ENCODE measurements around the gene S100A8. TPM values are rescaled to one million over a fixed set of nuclear protein-coding genes. Genes with fewer than 3 reads are reported as not detected.
"Not testable (repeated sequence)": the region's sequence is repeated elsewhere in the genome, so short reads cannot be mapped to it uniquely, and the experiment has no call there.

Gene S100A8
- polyA plus RNA-seq, 12 donors, result 6.5 to 52.7 (median 11.1) TPM; not detected in 2

DNA sequence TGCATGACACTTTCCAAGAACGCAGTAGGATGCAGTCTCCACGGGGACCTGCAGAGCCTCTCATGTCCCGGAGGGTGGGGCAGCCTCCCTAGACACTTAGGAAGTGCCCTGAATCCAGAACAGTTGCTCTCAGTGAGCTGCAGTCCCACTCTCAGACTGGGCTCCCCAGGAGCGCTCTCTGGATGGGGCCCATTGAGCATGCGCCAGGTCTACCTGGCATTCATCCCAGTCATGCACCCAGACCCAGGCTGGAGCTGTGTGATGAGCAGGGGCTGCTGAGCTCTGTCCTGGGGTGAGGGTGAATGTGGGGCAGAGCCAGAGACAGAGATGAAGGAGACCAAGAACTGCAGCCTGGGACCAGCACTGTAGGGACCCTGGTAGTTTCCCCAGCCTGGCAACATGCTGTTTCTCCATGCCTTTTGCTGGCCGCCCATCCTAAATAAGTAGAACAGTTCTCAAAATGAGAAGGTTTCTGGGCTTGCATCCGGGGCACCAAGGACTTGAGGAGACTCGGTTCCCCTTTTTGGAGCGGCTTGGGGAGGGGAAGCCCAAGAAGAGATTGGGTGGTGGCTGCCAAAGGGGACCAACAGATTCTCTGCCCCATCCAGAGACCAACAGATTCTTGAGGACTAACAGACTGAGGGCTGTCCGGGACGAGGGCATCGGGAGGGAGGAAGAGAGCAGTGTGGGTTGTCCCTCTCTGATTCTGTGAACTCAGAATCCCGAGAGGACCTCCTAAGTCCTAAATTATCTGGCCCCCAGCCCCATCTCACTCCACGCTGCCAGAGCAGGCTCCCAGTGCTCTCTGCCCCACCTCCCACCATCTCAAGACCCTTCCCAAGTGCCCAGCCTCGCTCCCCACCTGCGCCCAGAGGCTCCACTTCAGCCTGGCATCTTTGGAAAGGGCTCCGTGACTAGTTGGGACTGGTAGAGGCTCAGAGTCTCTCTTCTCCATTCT, 41.2 kb downstream of the S100A8 start:
- no peak for DNase-seq

DNA sequence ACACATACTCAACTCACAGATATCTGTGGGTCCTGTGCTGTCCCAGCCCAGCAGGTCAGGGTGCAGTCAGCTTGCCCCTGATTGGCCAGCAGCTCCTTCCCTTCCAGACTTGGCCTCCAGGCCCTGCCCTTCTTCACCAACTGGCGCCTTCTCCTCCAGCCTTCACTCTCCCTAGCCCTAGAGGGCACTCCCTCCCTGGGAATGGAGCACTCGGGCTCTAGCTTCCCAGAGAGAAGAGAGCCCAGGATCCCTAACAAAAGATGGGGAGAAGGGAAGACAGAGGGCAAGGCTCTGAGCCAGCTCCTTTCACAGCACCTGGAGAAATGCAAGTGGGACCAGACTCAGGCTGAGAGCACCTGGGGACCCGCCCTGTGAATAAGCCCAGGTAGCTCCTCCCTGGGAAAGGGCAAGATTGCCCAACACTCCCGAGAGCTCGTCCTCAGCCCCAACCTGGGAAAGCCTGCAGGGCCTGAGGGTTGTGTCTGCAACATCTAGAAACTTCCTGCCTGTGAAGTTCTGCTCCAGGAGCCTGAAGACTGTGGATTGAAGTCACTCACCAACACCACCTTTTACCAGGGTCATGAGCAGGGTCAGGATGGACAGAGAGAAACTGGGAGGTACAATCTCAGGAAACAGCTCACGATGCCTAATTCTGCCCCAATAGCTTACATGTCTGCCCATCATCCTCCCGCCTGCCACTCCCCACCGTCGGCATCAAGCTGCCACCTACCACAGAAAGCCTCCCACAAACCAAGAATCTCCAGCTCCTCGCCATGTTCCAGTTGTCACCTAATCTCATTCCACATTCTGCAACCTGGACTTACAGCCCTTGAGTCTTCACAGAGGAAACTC, 42.1 kb downstream of the S100A8 start, which contains the start of gene PGLYRP4:
Gene PGLYRP4, minus strand, starts transcription at position 331 of the 852 bp plus-strand sequence. CDS start 909 bp downstream, outside the sequence.
- no peak for DNase-seq

DNA sequence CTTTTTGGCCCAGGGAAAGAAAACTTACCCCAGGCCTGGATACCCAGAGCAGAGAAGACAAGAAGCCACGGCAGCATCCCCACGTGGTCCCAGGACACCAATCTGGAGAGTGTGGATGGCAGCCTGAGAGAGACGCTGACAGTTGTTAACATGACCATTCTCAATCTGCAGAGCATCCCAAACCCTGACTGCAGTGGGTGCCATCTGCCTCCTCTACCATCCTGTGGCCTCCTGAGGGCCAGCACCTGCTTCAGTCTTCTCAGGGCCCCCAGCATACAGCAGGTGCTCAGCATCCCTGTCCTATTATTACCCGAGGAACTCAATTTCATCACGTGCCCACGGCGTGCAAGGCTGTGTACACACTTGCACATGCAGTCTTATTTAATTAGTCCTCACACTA, 43.0 kb downstream of the S100A8 start:
- DNase-seq, result no peak

DNA sequence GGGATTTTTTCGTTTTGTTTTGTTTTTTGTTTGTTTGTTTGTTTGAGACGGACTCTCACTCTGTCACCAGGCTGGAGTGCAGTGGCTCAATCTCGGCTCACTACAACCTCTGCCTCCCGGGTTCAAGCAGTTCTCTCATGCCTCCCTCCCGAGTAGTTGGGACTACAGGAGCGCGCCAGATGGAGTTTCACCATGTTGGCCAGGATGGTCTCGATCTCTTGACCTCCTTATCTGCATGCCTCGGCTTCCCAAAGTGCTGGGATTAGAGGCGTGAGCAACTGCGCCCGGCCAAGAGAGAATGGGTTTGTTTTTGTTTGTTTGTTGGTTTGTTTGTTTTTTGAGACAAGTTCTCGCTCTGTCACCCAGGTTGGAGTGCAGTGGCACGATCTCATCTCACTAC, 43.8 kb downstream of the S100A8 start:
- DNase-seq, result not testable (repeated sequence)

DNA sequence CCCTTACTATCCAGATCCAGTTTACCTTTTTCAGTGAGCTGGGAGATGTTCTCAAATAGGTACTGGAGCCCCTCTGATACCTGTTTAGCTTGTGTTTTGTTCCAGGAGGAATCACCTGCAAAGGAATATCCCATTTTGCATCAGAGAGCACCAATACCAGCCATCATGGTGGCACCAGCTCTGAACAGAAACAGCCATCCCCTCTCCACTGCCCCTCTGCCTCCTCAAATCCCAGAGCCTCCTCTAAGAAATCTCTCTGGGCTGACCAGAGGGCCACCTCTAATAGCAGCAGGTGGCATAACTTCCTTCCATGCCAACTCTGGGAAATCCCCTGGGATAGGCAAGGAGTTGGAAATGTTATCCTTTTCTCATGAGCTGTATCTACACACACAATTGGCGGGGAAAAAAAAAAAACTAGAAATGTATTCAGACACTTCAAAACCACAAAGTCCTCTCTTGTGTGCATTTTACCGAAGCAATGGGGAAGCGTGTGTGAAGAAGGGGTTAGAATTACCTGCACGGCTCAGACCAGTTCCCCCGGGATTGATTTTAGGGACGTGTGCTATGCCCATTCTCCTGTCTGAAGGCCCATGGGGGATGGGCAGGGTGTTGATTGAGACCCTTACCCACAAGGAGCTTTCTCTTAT, 44.7 kb downstream of the S100A8 start:
- no peak for DNase-seq

DNA sequence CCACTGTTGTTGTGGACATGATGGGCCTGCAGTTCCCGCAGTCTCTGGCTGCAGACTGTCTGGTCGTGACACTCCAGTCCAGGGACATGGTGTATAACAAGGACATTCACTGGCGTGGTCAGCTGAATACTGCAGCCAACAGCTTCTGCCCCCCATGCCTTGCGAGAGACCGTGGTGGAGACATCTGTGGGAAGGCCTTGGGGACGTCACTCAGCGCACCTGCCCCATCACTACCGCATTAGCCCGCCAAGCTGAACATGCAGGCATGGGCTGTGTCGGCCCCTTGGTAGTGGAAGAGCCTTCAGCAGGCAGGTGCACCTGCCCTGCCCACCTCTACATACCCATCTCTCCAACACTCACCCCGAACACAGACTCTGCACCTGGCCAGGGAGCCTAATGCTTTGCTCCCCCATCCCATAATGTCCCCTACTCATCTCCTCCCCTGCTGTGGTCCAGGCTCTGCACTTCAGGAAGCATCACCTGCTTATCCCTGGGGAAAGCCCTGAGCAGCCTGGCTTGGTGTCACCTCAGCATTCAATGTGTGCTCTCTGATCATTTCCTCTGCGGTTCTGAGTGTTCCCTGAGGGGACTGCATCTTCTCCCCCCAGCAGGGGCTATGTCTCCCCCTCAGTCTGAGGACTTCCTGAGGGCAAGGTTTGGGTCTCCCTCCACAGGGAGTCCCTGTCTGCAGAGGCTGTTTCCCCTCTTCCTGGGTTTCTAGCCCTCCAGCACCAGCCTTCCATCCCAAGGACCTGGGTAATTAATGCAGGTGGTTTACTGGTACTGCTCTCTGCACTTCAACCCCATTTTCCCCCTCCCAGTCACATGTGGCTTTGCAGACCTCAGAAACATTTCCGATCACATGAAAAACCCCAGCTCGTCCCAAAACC, 45.4 kb downstream of the S100A8 start:
- no peak for DNase-seq

DNA sequence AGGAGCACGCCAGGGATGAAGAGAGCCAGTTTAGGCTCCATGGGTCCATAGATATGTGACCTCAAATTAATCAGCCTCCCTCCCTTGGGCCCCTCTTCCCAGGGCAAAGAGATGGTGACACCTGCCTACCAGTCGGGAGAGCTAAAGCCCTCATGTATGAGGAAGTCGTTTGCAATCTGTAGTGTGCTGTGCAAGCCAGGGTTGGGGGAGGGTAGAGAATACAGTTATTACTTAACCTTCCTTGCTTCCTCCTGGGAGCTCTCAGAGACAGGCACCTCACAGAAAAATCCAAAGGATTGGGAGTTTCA, 46.2 kb downstream of the S100A8 start:
- DNase-seq, result no peak

DNA sequence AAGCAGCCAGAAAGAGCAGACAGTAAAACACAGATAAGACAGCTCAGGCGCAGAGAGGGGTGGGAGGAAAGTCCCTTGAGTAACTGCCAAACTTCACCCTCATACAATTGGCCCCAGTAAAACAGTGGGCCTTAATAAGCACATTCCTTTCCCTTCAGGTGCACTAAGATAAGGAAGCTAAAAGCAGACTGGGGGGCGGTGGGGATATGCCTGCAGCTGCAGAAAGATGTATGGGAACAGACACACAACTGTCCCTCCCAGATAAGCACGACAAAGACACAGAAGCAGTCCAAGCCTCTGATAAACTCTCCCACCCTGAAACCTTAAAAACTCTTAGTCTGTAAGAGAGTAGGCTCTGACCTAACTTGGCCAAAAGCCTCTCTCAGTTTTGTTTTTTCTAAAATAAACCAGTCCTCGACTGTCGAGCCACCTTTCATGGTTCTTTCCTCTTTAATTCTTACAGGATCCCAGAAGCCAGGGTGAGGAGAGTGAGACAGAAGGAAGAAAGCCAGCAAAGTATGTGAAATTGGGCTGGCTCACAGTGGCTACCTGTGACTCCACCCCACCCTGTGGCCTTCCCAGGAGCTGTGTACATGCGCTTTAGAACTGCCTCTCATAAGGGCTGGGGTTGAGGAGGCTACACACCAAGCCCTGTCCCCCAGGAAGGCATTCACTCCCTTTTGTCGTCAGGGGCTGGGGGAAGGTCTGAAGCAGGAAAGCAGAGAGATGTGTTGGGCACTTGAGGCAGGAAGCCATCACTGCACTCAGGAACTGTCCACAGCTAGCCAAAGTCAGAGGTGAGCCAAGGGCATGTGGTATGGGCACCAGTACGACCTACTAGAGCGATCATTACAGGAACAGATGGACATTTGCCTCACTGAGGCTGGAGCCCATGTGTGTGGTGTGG, 46.8 kb downstream of the S100A8 start:
- DNase-seq, result no peak

DNA sequence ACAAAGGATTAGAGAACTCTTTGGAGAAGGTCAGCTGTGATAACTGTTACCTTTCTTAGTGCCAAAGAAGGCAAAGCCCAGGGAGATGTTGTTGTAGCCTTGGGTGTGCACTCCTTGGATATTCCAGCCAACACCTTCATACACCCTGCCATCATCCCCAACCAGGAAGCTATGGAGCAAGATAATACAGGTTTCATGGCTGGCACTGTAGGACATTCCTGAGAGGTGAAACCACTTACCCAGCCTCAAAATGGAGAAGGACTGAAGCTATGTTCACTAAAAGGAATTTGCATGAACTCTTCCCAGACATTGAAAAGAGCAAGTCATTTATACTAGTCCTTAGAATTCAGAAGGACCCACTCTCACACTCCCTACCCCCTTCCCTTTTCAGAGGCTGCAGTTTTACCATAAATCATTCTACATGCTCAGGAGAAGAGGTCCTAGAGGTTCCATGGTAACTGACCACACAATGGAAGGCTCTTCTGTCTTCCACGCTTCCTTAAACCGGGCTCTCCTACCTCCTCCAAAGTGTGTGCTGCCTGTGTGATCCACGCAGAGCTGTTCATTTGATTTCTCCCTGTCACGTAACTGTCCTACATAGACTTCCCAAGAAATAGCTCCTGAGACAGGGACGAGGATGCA, 47.7 kb downstream of the S100A8 start:
- DNase-seq, result no peak

DNA sequence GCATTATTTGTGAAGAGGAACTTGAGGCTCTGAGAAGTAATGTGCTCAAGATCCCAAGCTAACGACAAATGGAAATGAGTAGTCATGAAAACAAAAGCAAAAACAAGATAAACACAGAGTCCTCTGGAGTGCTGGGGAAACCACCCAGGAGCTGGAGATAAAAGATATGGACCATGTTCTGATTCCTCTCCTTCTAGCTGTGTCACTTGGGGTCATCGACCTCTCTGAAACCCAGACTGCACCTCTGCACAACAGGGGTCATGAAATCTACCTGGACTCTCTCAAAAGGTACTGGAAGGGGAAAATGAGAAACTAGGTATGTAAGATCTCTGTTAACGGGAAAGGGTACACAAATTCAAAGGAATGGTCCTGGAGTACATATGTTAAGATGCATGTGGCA, 48.7 kb downstream of the S100A8 start:
- DNase-seq, result no peak

DNA sequence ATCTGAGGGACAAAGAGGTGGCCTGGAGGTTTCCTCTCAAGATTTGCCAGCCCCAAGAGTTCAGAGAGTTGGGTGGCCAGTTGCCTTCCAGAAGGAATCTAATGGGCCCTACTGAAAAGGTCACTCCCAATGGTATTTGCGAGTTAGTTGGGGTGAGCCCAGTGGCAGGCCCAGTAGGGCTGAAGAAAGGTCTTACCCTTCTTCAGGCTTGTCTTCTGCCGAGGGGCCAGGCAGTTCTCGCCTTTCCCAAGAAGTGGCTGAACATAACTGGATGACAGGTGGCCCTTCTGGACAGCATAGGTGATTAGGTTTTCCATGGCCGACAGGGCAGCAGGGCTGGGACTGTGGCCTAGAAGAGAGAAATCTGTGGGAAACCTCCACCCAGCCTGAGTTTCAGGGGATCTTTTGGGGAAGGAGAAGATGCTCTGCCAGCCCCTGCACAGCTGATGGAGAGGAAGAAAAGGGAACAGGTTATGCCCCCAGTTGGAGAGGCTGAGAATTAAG, 49.4 kb downstream of the S100A8 start:
- DNase-seq, result no peak

DNA sequence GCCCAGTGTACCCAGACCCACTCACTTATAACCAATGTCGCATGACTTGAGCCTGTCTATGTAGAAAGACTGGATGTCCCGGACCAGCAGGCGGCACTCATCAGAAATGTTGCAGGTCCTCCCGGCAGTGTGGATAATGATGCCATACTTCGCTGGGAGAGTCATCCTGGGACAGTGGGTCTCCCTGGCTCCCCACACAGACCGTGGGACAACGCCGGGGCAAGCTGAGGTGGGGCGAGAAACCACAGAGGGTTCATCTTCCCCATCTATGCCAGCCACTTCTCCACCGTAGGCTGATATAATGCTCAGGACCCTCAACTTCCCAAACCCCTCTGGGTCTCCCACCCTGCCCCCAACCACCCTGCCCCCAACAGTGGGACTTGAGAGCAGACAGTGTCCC, 50.5 kb downstream of the S100A8 start:
- no peak for DNase-seq

Other genes starting within 250 kb of the S100A8 start
- gene SPRR2G, start 240.2 kb downstream of the S100A8 start, polyA plus RNA-seq (ENCODE audit: insufficient read length in 12 of 12), result not detected
- gene LELP1, start 187.6 kb downstream of the S100A8 start, polyA plus RNA-seq (ENCODE audit: insufficient read length in 12 of 12), result not detected
- gene PRR9, start 173.5 kb downstream of the S100A8 start, polyA plus RNA-seq (ENCODE audit: insufficient read length in 12 of 12), result not detected
- gene LORICRIN, start 131.4 kb downstream of the S100A8 start, polyA plus RNA-seq (ENCODE audit: insufficient read length in 12 of 12), result not detected
- gene PGLYRP3, start 78.1 kb downstream of the S100A8 start, polyA plus RNA-seq (ENCODE audit: insufficient read length in 12 of 12), result 1 to 10 TPM in 1 of 12 donors, under 1 TPM in 2, not detected in 9; 0.90 to 2.2 (median 0.94) TPM
- gene PGLYRP4, start 42.2 kb downstream of the S100A8 start, polyA plus RNA-seq (ENCODE audit: insufficient read length in 12 of 12), result 1 to 10 TPM in 3 of 12 donors, not detected in 9; 1.9 to 5.6 (median 1.9) TPM
- gene S100A9, start 33.2 kb downstream of the S100A8 start, polyA plus RNA-seq (ENCODE audit: insufficient read length in 12 of 12), result 100 to 1,000 TPM in 1 of 12 donors, 10 to 100 TPM in 10, not detected in 1; 10.3 to 200 (median 21.0) TPM
- 10 to 100 TPM in 1 of 12 donors, 1 to 10 TPM in 5, under 1 TPM in 4, not detected in 2; 0.53 to 14.5 (median 1.2) TPM for gene S100A12, start 15.5 kb downstream of the S100A8 start, polyA plus RNA-seq (ENCODE audit: insufficient read length in 12 of 12)
- gene S100A7A, start 25.4 kb upstream of the S100A8 start, polyA plus RNA-seq (ENCODE audit: insufficient read length in 12 of 12), result not detected
- not detected for gene S100A7, start 69.6 kb upstream of the S100A8 start, polyA plus RNA-seq (ENCODE audit: insufficient read length in 12 of 12)
- 100 to 1,000 TPM in 11 of 12 donors, not detected in 1; 152 to 697 (median 212) TPM for gene S100A6, start 144.9 kb upstream of the S100A8 start, polyA plus RNA-seq (ENCODE audit: insufficient read length in 12 of 12)
- gene S100A5, start 149.9 kb upstream of the S100A8 start, polyA plus RNA-seq (ENCODE audit: insufficient read length in 12 of 12), result under 1 TPM in 4 of 12 donors, not detected in 8; 0.22 to 0.45 (median 0.37) TPM
- 100 to 1,000 TPM in 11 of 12 donors, not detected in 1; 113 to 274 (median 192) TPM for gene S100A4, start 154.7 kb upstream of the S100A8 start, polyA plus RNA-seq (ENCODE audit: insufficient read length in 12 of 12)
- gene S100A3, start 158.2 kb upstream of the S100A8 start, polyA plus RNA-seq (ENCODE audit: insufficient read length in 12 of 12), result 1 to 10 TPM in 5 of 12 donors, under 1 TPM in 5, not detected in 2; 0.35 to 3.5 (median 1.00) TPM
- 10 to 100 TPM in 2 of 12 donors, 1 to 10 TPM in 7, under 1 TPM in 1, not detected in 2; 0.89 to 14.0 (median 1.8) TPM for gene S100A2, start 174.8 kb upstream of the S100A8 start, polyA plus RNA-seq (ENCODE audit: insufficient read length in 12 of 12)
- gene S100A16, start 222.1 kb upstream of the S100A8 start, polyA plus RNA-seq (ENCODE audit: insufficient read length in 12 of 12), result 100 to 1,000 TPM in 1 of 12 donors, 10 to 100 TPM in 10, not detected in 1; 44.8 to 115 (median 49.2) TPM
- gene S100A14, start 225.3 kb upstream of the S100A8 start, polyA plus RNA-seq (ENCODE audit: insufficient read length in 12 of 12), result 100 to 1,000 TPM in 1 of 12 donors, 10 to 100 TPM in 3, 1 to 10 TPM in 1, under 1 TPM in 5, not detected in 2; 0.29 to 118 (median 0.99) TPM
- gene S100A13, start 236.4 kb upstream of the S100A8 start, polyA plus RNA-seq (ENCODE audit: insufficient read length in 12 of 12), result 100 to 1,000 TPM in 1 of 12 donors, 10 to 100 TPM in 10, not detected in 1; 50.0 to 138 (median 67.6) TPM
- gene S100A1, start 237.4 kb upstream of the S100A8 start, polyA plus RNA-seq (ENCODE audit: insufficient read length in 12 of 12), result 10 to 100 TPM in 4 of 12 donors, 1 to 10 TPM in 6, not detected in 2; 2.9 to 20.1 (median 7.0) TPM
- gene CHTOP, start 243.0 kb upstream of the S100A8 start, polyA plus RNA-seq (ENCODE audit: insufficient read length in 12 of 12), result 100 to 1,000 TPM in 3 of 12 donors, 10 to 100 TPM in 8, not detected in 1; 80.0 to 120 (median 87.3) TPM